Stimulated activated CD8-positive, alpha-beta memory T cell treated with anti-CD3 and anti-CD28 coated beads, Interleukin-4, amount 100 ng/mL, for 1 hour (primary cell): ENCODE measurements around the gene RIPK4.
"Not testable (repeated sequence)": the region's sequence is repeated elsewhere in the genome, so short reads cannot be mapped to it uniquely, and the experiment has no call there.

Experiments
- DNase-seq, 2 donors: peaks; one replicate each; pipeline ENCODE4 v3.0.0-alpha.2; 2020; ENCODE audit warnings: low read depth in 2 of 2, low spot score in 1 of 2

The RIPK4 gene

DNA sequence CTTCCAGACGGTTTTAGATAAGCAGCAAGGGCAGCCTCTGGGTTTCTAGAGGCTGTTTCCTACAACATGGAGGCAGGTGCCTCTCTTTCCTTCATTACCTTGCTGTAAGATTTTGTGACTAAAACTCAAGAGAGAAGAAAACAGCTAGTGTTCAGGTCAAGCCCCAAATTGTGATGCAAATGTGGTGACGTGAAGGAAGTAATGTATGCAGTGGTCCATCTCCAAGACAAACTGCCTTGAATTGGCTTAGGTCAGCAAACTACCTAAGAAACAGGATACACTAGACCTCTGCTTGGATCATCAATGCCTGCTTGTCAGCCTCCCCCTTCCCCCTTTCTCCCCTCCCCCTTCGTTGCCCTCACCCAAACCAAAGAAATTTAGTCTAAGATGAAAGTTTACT is 28.9 kb upstream of the RIPK4 start:
- no peak for DNase-seq

GRCh38 chr21:41794600-41794999 is 27.7 kb upstream of the RIPK4 start:
- no peak for DNase-seq

GRCh38 chr21:41792711-41793110 is 25.9 kb upstream of the RIPK4 start:
- no peak for DNase-seq

GRCh38 chr21:41786509-41786987 is 19.7 kb upstream of the RIPK4 start:
- no peak for DNase-seq

DNA sequence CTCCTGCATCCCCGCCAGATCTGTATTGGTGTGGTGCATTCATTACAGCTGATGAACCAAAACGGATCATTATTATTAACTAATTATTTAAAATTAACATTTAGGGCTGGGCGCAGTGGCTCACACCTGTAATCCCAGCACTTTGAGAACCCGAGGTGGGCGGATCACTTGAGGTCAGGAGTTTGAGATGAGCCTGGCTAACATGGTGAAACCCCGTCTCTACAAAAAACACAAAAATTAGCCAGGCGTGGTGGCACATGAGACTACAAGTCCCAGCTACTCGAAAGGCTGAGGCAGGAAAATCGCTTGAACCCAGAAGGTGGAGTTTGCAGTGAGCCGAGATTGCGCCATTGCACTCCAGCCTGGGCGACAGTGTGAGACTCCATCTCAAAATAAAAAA is 18.4 kb upstream of the RIPK4 start:
- not testable (repeated sequence) for DNase-seq

DNA sequence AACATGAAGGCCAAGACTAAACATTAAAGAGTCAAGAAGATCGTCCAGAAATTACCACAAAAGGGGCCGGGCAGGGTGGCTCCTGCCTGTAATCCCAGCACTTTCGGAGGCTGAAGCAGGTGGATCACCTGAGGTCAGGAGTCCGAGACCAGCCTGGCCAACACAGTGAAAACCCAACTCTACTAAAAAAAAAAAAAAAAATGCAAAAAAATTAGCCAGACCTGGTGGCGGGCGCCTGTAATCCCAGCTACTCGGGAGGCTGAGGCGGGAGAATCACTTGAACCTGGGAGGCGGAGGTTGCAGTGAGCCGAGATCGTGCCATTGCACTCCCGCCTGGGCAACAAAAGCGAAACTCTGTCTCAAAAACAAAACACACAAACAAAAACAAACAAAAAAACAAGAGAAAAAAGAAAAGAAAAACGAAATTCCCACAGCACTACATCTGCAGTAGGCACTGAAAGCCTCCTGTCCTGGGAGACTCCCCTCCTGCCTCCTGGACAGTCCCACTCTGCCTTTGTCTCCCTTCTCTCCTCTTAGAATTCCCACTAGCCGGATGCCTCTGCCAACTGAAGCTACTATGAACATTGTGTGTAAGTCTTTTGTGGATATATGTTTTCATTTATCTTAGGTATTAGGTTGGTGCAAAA is 17.7 kb upstream of the RIPK4 start:
- DNase-seq, result no peak

DNA sequence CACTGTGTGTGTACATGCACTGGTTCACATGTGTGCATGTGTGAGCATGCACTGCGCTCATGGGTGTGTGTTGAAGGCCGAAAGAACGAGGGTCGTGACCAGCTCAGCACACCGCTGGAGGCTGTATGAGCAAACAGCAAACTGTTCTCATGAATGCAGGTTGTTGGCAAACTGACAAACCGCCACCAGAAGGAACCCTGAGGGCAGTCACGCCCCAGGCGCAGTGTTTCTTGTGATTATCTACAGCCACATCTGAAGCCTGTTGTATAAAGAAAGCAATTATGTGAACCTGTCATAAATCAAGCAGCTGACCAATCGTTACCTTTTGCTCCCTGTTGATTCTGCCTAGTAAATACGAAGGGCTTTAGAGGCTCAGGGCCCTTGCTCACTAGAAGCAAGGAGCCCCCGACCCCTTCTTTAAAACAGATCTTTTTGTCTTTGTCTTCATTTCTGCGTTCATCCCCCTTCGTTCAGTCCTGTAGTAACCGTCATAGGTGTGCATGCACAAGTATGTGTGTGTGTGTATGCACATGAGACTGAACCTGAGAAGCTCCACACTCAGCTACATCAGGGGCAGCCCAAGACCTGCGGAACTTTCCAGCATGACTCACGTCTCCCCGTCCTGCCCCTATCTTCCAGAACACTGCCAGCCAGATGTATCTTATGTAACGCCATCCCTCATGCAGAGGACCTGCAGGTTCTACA is 16.8 kb upstream of the RIPK4 start:
- DNase-seq, result no peak

GRCh38 chr21:41781050-41781410 is 14.2 kb upstream of the RIPK4 start:
- no peak for DNase-seq

DNA sequence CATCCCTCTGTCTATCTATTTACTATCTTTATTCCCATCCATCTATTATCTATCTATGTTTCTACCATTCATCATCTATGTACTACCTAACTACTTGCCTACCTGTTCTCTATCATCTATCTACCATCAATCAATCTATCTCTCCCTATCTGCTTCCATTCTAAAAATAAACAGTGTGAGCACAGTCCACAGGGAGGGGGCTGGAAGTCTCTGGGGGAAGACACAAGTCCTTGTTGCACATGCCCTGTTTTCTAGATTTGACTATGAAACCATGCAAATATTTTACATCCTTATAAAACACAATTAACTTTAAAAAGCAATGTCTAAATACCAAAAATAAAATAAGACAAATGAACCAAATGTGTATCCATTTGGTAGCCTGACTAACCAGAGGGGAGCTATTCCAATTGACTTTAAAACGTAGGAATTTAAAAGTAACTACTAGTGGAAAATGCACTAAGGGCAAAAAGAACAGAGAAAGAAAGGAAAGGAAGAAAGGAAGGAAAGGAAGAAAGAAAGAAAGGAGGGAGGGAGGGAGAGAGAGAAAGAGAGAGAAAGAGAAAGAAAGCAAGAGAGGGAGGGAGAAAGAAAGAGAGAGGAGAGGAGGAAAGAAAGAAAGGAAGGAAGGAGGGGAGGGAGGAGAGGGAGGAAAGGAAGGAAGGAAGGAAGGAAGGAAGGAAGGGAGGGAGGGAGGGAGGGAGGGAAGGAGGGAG is 13.6 kb upstream of the RIPK4 start:
- DNase-seq, result no peak

DNA sequence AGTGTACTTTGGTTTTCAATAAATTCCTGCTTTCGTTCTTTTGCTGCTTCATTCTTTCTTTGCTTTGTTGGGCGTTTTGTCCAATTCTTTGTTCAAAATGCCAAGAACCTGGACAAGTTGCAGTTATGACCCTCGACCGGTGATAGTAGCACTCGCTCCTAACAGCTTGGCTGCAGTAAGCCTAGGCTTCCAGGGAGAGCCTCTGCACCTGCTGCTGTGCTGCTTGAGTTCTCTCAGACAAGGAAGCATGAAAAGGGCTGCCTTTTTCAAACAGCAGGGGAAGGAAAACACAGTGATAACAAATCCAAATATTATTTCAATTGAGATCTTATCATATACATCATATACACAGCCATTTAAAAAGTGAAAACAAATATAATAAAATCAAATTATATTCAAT is 12.8 kb upstream of the RIPK4 start:
- DNase-seq, result no peak

GRCh38 chr21:41778930-41779600 is 12.2 kb upstream of the RIPK4 start:
- DNase-seq, result no peak

GRCh38 chr21:41777951-41778815 is 11.3 kb upstream of the RIPK4 start:
- no peak for DNase-seq

- no peak for DNase-seq
Measured at GRCh38 chr21:41776778-41777177, 9.9 kb upstream of the RIPK4 start.

DNA sequence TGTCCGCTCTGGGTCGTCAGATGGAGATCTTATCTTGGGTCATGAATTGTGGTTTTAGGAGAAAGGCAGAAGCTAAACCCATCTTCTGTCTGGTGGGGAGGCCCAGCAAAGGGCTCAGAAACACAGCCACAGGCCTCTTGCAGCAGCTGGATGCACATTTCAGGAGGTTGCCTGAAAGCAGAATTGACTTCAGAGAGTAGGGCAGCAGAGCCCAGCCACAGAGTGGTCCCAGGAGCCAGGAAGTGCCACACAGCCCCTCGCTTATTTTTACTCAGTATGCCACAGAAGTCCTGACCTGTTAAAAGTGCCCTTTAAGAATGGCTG is 8.3 kb upstream of the RIPK4 start:
- no peak for DNase-seq

GRCh38 chr21:41774467-41775148 is 7.8 kb upstream of the RIPK4 start:
- DNase-seq, result no peak

DNA sequence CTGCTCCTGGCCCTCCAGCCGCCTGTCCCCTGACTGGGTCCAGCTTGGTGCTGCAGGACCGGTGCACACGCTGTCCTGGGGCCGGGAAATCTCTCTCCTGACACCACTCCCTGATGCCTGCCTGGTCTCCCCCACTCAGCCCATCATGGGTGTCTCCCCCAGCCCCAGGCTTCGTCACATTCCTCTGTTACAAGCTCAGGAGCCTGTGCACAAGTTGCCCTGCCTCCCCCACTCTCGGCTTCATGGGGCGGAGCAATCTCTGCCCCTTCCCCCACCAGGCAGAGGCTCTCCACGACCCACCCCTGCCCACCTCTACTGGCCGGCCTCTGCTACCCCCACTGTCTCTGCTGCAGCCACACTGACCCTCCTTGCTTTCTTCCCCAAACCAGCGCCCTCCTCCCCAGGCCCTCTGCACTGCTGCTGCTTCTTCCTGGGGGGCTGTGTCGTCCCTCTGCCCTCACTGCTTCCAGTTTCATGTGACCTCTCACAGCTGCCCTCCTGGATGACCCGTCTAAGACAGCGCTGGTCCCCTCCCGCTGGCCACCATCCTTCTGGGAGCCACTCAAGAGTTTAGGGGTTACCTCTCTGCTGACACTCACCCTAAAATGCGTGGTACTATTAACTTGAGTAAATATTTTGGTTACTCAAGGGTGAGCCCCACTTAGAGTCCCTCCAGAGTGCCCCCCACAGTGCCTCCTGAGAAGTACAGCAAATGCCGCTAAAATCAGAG is 5.7 kb upstream of the RIPK4 start:
- DNase-seq, result no peak

- DNase-seq, result no peak
Measured at GRCh38 chr21:41771625-41771945, 4.7 kb upstream of the RIPK4 start.

- no peak for DNase-seq
Measured at GRCh38 chr21:41770901-41771624, 4.2 kb upstream of the RIPK4 start.

GRCh38 chr21:41769933-41770332 is 3.1 kb upstream of the RIPK4 start:
- DNase-seq, result no peak
